Jurkat, Clone E6-1 (cell line): ENCODE results near the gene AQP12B.
A peak's percentile ranks its signal among the peaks of the same experiment; 100 is the strongest.
"Not testable (repeated sequence)": the region's sequence is repeated elsewhere in the genome, so short reads cannot be mapped to it uniquely, and the experiment has no call there.

Experiments
- DNase-seq: peaks from one replicate; pipeline ENCODE4 v3.0.0-alpha.2; 2011; ENCODE audit warnings: low read depth, low spot score
- H3K4me3 ChIP-seq: 2 replicates; pipeline ENCODE4 v1.5.1; 2011; ENCODE audit warnings: mild to moderate bottlenecking, low read length, control low read depth, moderate library complexity

Gene AQP12B

DNA sequence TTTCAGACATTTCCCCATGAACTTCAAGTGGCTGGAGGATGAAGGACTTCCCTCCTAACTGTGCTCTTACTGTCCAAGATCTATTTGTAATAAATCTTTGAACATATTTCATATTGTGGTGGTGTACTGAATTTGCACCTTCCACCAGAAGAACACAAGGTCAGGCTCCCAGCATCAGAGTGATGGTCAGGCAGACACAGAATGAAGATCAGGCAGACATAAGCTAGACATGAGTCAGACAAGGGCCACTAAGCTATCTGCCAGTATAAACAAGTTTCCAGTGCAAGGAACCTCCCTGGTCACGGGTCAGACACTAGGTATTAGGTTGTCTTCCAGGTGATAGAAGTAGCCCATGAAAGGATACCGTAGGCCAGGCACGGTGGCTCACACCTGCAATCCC, 20.0 kb downstream of the AQP12B start:
- no peak for DNase-seq
- no peak overlapping the region for H3K4me3 ChIP-seq

DNA sequence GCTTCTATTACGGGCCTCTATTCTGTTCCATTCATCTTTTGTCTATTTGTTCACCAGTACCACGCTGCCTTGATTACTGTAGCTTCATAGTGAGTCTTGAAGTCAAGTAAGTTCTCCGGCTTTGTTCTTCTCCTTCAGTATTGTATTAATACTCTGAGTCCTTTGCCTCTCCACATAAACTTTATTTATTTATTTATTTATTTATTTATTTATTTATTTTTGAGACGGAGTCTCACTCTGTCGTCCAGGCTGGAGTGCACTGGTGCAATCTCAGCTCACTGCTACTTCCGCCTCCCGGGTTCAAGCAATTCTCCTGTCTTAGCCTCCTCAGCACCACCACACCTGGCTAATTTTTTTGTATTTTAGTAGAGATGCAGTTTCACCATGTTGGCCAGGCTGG, 22.8 kb downstream of the AQP12B start:
- DNase-seq, result not testable (repeated sequence)

DNA sequence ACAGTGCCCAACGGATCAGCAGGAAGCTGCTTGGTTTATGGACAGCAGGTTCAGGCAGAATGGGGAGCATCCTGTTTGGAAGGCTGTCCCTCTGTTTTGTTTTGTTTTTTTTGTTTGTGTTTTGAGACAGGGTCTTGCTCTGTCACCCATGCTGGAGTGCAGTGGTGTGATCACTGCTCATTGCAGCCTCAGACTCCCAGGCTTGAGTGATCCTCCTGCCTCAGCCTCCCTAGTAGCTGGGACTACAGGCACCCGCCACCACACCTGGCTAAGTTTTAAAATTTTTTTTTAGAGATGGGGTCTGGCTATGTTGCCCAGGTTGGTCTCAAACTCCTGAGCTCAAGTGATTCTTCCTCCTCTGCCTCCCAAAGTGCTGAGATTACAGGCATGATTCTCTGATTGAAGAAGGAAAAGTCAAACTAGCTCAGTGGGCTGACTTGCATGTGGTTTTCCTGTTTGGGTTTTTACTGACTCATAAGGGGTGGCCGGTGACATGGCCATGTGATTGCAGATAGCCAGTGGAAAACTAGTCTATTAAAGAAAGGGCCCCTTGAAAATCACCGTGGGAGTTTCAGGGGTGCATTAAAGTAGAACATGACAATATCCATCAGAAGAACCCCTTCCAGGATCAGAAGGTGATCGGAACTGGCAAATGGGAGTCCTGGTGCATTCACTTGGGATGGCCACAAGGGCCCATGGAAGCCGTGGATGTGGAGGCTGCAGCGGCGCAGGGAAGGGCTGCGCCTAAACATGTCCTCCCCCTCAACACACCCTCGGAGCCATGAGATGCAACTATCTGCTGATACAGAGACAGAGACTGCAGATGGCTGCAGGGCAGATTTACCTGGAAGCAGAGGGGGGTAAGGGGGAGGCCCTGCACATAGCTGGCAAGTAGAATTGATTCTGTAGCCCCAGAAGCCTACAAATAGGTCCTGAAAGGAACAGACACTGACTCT, 26.5 kb downstream of the AQP12B start:
- DNase-seq, result no peak
- H3K4me3 ChIP-seq, result no peak overlapping the region

More for the DNA sequence above, 22.8 kb downstream of the AQP12B start:
- H3K4me3 ChIP-seq, result not testable (repeated sequence)

DNA sequence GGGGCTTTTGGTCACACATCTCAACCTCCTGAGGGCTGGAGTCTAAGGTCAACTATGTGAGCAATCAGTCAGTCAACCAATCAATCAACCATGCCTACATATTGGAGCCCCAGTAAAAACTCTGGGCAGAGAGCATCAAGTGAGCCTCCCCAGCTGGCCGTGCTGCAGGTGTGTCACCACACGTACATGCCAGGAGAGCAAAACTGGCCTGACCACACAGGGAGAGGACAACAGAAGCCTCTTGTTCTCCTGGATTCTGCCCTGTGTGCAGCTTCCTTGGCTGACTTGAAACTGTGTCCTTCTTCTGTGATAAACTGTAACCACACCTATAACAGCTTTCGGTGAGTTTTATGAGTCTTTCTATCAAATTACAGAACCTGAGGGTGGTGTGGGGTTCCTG, 31.5 kb downstream of the AQP12B start:
- no peak overlapping the region for H3K4me3 ChIP-seq
- no peak for DNase-seq

DNA sequence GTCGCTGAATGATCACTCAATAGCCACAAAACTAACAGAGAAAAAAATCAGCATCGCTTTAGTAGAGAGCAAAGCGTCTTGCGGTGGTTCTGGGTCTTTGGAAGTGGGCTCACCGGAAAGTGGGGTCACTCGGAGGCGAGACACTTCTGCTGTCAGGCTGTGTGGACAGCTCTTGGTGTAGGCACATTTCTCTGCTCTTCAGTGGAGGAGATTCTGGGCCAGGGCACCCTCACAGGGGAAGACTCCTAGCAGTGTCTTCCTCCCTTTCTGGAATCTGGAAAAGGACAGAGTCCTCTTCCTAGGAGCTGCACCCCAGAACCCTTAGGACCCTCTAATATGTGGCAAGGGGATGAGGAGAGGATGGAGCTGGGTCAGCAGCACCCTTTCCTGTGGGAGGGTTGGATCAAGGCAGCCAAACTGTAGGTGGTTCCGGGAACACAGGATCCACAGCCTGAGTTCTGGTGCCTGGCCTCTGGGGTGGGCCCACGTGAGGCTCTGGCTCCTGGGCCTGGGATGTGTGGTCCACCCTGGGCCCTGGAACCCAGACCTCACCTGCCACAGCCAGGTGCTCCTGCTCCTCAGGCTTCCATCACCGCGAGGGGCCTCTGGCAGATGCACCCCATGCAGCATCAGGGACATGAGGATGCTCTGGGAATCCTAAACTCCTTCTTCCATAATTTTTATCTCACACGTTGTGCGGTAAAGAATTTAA, 32.3 kb downstream of the AQP12B start:
- DNase-seq, result no peak
- no peak overlapping the region for H3K4me3 ChIP-seq

DNA sequence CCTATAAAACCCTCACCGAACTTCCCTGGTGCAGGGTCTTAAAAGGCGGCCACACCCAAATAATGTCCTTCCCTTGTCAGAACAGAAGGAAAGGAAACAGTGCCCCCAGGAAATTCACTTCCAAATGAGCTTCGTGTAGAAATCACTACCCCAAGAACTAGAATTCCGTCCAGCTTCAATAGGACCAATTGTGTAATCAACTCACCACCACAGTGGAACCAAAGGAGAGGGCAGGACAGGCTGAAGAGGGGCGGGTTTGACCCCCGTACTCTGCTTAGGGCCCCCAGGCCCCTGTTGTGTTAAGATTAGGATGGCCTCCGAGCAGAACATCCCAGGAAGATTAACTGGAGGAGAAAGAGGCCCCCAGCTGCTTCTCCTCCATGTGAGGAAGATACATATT, 33.4 kb downstream of the AQP12B start:
- DNase-seq, result no peak

DNA sequence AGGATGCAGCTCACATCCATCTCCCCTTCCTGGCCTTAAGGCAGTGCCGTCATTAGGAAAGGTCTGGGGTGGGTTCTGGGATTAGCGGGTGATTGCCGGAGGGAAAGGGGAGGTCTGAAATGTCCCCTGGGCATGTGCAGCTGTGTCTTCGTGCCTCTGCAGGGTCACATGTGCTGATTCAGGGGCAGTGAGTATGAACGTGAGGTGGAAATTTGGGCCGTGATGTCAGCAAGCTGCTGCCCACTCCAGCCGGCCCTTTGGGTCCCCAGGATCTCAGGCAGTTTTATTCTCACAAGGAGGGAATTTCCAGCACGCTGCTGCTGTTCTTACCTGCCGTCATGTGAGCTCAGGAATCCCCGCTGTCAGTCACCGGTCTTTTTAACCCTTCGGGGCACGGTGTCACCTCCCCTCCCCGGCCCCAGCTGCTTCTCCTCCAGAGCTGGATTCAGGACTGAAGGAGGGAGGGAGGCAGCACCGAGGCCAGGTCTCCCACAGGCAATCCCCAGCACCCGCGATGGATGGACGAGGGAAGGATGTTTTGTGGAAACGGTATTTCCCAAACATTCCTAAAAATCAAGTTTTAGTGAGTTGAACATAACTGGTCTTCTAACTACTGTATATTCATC, 33.9 kb downstream of the AQP12B start:
- no peak overlapping the region for H3K4me3 ChIP-seq
- DNase-seq, result no peak

More for the DNA sequence above, 33.4 kb downstream of the AQP12B start:
- H3K4me3 ChIP-seq, result no peak overlapping the region

DNA sequence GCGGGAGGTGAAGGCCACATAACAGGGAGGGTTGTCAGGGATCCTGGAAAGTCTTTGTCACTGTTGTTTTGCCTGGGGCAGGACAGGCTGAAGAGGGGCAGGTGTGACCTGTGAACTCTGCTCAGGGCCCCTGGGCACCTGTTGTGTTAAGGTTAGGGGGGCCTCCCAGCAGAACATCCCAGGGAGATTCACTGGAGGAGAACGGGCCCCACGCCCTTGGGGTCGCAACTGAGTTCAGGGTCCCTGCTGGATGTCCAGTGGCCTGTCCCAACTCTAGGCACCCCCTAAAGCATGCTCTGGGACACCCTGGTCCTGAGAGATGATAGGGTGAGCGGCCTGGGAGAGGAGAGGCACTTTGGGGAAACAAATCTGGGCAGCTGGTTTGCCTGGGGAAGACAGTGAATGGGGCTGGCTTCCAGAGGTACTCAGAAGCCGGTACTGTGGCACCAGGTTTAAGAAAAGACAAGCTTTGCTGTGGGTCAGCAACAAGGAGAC, 34.5 kb downstream of the AQP12B start:
- H3K4me3 ChIP-seq, result no peak overlapping the region
- no peak for DNase-seq

DNA sequence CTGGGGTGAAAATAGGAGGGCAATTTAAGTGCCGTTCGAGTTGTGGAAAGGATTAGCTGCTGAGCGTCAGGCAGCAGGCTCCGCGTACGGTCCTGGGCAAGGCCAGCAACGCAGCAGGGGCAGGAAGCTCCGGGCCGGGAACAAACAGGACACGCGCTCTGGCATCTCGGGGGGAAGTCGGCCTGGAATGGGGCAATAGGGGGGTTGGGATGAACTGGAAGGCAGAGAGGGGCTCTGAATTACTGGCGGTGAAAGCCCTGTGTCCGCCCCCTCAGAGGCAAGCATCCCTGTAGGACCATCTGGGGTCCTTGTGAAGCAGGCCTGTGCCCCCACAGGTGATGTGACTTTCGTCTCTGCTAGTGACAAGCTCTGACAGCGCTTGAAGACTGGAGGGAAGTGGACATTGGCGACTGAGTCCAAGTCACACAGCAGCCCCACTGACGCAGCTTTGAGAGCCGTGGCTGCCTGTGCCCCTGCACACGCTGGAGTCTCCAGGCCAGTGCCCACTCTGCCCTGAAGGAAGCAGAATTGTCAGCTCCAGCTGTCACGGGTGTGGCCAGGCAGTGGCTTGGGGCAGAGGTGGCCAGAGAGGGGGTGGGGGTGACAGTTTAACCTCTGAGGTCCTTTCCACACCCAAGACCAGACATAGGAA, 35.1 kb downstream of the AQP12B start:
- H3K4me3 ChIP-seq, result no peak overlapping the region
- DNase-seq, result no peak

DNA sequence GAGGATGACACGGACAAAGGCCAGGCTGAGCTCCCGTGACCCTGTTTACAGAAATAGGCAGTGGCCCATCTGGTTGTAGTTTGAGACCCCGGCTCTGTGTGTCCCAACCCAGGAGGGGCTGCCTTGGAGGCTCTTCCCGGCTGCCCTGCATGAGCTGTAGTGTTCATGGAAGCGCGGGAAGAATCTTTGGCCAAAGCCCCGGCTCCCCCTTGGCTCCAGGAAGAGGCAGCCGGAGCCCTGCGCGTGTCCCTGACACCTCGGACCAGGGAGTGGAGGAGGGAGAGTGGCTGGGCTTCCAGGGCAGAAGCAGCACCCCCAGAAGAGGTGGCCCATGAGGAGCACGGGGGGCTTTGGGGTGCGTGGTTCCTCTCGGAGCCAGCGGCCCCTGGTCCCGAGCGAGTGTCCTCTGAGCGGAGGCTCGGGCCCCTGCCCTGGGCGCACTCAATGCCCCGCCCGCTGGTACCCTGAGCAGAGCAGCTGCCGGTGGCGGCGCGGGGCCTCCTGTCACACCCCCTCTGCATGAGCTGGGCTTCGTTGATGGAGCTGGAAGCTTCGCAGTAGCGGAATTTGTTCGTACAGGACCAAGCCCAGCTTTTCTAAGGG, 35.7 kb downstream of the AQP12B start:
- DNase-seq, result no peak
- H3K4me3 ChIP-seq, result no peak overlapping the region

DNA sequence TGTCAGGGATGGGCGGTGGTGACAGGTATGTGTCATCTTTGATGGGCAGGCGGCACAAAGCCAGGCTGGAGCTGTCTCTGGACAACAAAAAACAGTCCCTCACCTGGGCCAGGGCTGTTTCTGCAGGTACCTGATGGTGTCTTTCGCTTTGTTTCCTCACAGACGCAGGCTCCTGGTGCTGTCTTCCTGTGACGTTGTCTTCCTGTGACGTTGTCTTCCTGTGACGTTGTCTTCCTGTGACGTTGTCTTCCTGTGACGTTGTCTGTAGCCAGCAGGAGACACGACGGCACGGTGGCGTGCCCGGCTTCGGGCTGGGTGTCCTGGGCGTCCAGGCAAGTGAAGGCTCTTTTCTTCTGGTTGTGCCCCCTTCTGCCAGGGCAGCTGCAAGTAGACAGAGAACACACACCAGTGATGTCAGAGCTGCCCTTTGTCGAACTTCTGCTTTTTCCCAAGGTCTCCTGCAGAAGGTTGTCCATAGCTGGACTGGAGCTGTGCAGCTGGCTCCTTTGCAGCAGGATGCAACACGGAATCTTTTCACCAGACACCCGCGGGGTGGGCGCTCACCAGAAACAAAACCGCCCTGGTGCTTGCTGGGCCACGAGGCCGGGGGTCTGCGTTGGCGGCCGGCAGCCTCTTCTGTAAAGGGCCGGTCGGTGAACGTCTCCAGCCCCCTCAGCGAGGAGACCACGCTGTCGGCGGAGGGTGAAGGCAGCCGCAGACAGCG, 36.3 kb downstream of the AQP12B start:
- H3K4me3 ChIP-seq, result peak overlapping the region; percentile 25
- no peak for DNase-seq

DNA sequence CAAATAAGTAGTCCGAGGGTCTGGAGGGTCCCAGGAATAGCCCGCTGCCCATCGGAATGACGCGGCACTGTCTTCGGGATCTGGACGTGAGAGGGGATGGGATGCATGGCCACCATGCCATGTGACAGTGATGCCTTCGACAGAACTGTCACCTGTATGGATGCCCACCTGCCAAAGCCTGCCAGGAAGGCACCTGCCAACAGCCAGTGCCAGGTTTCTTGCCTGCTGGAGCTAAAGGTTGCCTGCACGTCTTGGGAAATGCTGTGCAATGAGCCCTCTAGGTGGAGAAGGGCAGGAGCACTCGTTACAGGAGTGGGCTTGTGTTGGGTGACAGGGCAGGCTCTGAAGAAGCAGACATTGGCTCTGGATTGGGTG, 36.9 kb downstream of the AQP12B start:
- no peak for DNase-seq
- peak overlapping the region; percentile 25 for H3K4me3 ChIP-seq

DNA sequence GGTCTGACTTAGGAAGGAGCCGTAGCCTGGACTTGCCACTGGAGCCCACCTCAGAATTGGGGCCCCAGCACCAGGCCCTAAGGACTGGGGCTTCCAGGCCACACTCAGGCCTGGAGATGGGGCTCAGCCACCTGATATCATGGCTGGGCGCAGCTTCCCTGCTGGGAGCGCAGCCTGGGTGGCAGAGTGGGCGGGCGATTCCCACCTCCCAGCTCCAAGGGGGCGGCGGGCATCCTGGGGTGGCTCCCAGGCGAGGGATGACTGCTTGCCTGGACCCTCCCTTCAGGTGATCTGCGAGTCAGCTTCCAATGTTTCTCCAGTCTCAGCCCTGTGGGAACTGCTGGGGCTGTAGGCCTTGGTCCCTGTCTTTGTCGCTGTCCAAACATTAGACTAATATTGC, 37.3 kb downstream of the AQP12B start:
- DNase-seq, result no peak
- H3K4me3 ChIP-seq, result no peak overlapping the region

DNA sequence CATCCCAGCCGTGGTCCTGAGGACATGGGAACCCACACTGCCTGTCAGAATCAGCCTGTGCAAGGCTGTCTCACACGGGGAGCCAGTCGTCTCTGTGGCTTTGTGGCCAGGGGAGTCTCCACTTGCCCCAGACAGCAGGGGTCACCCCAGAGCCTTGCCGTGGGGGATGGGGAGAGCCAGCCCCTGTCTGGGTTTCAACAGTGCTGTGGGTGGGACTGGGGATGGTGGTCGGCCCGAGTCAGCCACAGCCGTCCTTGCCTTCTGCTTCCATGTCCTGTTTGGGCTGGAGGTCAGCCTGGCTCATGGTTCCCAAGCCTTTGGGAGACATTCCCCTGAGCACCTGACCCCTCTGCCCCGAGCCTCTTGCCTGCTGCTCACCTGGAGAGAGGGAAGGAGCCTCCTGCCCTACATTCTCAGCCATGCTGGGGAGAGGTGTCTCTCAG, 37.8 kb downstream of the AQP12B start:
- no peak overlapping the region for H3K4me3 ChIP-seq
- no peak for DNase-seq

DNA sequence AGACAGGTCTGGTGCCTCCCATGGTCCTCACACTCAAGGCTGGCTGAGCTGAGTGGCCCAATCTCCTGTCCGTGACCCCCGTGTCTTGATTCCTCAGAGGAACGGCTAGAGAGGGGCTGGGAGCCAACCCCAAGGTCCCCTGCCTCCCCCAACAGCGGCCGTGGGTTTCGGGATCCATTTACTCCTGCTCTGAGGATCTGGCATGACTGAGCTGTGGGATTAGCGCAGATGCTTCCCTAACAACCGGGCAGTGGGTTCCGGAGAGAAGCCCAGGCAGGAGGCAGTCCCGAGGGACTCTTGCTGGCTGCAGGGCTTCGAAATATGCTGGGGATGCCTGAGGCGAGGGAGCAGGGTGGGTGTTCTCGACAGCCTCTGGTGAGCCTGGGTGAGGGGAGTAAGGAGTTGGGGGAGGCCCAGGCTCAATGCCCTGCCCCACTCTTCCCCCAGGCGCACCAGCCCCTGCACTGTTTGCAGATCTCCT, 38.5 kb downstream of the AQP12B start:
- DNase-seq, result no peak
- H3K4me3 ChIP-seq, result no peak overlapping the region

DNA sequence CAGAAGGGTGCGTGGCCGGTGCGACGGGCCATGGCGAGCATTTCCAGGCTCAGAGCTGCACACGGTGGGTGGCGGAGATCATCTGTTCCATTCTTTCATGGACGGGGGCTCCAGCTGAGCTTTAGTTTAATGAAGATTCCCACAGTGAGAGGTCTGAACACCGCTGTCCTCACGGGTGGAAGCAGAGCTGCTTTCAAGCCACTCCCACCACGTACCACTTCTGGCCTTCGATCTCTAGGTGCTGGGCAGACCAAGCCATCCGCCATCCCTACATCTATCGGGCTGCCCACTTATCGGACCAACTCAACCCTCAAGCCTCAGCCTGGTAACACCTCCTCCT, 38.9 kb downstream of the AQP12B start:
- H3K4me3 ChIP-seq, result no peak overlapping the region
- DNase-seq, result no peak

DNA sequence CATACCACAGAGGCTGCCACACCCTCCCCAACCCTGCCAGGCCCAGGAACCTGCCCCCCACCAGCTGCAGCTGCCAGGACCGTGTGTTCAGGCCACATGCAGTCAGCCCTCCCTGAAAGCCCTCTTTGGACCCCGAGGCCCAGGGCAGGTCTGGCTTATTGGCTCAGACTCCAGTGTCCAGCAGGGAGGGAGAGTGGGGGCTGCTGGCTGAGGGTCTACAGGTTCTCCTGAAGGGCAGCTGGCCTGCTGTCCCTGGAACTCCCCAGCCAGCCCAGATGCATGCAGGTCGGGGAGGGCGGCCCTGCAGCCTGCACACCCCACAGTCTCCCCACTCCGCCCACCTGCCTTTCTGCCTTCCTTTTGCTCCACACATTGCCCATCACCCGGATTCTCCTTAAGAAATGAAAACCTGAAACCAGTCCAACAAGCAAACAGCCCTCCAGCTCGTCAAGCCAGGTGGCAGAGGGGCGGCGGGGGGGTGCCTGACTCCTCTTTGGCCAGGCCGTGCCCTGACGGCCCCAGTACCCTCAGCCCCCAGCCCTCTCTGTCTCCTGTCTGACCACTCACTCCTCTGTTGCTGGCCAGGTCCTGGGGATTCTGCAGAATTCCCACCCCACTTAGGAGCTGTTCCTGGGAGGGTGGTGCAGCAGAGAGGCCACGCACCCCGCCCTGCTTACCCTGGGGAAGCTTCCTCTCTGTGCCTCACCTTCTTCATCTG, 39.4 kb downstream of the AQP12B start:
- DNase-seq, result no peak
- no peak overlapping the region for H3K4me3 ChIP-seq

DNA sequence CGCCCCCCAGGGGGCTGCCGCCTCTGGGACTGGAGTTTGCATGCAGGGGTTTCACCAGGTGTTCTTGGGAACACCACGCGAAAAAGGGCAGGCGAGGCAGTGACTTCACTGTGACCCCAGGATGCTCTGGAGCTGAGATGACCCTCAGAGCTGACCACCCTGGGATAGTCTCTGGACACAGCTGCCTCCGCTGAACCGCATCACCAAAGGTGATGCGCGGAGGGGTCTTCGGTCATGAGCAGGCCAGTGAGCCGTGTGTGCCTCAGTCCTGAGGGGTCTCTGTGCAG, 39.9 kb downstream of the AQP12B start:
- no peak overlapping the region for H3K4me3 ChIP-seq
- DNase-seq, result no peak
